NB4 (cell line): ENCODE results near the gene SMIM28.

Experiments
- CTCF ChIP-seq: IDR thresholded peaks from one replicate; pipeline ENCODE4 v1.5.1; 2012; ENCODE audit warnings: low read depth, low read length
- MAX ChIP-seq: IDR thresholded peaks from 2 replicates; pipeline ENCODE4 v1.6.1; 2011; ENCODE audit warnings: low read depth, low read length
- MYC ChIP-seq: IDR thresholded peaks from 2 replicates; pipeline ENCODE4 v1.6.1; 2011; ENCODE audit warnings: low read depth, low read length
- POLR2A ChIP-seq: IDR thresholded peaks from 2 replicates; pipeline ENCODE4 v1.6.1; 2011; ENCODE audit warnings: mild to moderate bottlenecking; ENCODE audit not compliant: insufficient read length; ENCODE audit errors: extremely low read depth

GRCh38 chr6:138397128-138398122, 19.7 kb downstream of the SMIM28 start:
- TF ChIP-seq CTCF (no peak), POLR2A (no peak), MYC (no peak), MAX (no peak)
